ENCODE results near the gene GALE. TPM values are rescaled to one million over a fixed set of nuclear protein-coding genes. Genes with fewer than 3 reads are reported as not detected.
A peak's percentile ranks its signal among the peaks of the same experiment; 100 is the strongest.

The GALE gene
- total and polyA plus RNA-seq, 2 of the 13 experiments (the other 11 are each of a cell fraction or from before 2014, with no cell fraction given): 85.2 to 88.4 TPM

DNA sequence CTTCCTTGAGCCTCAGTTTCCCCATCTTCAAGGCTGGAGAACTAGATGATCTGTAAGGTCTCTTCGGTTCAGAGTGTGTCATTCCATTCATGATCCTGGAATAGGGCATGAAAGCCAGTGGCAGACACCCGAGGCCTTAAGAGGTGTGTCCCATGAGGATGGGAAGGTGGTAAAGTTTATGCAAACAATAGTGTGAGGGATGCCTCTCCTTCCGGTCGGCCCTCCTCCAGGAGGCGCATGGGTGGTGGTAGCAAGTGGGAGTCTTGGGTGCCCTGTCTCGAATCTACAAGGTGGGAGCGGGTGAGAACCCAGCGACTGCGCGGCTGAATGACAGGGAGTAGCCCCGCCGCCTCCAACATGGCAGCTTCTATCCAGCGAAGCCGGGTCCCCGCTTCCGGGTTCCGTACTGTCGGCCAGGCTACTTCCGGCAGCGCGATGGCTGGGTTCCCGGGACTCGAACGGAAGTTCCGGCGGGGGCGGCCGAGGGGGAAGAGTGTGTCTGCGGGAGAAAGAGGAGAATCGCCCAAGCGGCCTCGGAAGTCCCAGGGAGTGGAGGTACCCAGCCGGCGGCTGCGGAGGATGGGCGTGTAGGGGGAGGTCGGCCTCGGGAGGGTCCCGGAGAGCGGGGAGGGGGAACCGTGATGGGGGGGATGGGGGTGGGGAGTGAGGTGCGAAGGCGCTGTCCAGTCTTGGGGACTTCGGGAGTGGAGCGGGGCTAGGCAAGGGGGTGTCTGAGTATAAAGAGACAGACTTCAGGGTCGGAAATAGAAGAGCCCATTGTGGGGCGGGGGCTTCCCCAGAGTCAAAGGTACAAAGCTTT, 9.6 kb downstream of the GALE start, which contains the start of gene LYPLA2 (continued):
- TF ChIP-seq, protein P1, sequence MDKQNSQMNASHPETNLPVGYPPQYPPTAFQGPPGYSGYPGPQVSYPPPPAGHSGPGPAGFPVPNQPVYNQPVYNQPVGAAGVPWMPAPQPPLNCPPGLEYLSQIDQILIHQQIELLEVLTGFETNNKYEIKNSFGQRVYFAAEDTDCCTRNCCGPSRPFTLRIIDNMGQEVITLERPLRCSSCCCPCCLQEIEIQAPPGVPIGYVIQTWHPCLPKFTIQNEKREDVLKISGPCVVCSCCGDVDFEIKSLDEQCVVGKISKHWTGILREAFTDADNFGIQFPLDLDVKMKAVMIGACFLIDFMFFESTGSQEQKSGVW (CRISPR knock-in tag; IDR thresholded peaks at IDR 0.05; ENCODE audit: borderline replicate concordance): no peak
- TF ChIP-seq, protein P2, sequence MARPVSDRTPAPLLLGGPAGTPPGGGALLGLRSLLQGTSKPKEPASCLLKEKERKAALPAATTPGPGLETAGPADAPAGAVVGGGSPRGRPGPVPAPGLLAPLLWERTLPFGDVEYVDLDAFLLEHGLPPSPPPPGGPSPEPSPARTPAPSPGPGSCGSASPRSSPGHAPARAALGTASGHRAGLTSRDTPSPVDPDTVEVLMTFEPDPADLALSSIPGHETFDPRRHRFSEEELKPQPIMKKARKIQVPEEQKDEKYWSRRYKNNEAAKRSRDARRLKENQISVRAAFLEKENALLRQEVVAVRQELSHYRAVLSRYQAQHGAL (CRISPR knock-in tag; IDR thresholded peaks at IDR 0.05; ENCODE audit: not compliant biosample characterization): no peak
- TF ChIP-seq CC2D1A (CRISPR knock-in tag; IDR thresholded peaks at IDR 0.05): no peak
- TF ChIP-seq NFE2L2 (IDR thresholded peaks at IDR 0.05; ENCODE audit: low read length): no peak
- TF ChIP-seq GZF1 (CRISPR knock-in tag; IDR thresholded peaks at IDR 0.05): no peak
- TF ChIP-seq ZNF766 (CRISPR knock-in tag; IDR thresholded peaks at IDR 0.05; ENCODE audit: borderline replicate concordance): no peak
- peak; percentile 17; the same call in 1 of the 2 replicates for TF ChIP-seq FOXA3 (CRISPR knock-in tag; IDR thresholded peaks at IDR 0.05)
- 0 out of 2 replicates have a peak, but pooled peaks have one; percentile 28 for TF ChIP-seq FOSL2 (CRISPR knock-in tag; IDR thresholded peaks at IDR 0.05)
- TF ChIP-seq, protein P3, sequence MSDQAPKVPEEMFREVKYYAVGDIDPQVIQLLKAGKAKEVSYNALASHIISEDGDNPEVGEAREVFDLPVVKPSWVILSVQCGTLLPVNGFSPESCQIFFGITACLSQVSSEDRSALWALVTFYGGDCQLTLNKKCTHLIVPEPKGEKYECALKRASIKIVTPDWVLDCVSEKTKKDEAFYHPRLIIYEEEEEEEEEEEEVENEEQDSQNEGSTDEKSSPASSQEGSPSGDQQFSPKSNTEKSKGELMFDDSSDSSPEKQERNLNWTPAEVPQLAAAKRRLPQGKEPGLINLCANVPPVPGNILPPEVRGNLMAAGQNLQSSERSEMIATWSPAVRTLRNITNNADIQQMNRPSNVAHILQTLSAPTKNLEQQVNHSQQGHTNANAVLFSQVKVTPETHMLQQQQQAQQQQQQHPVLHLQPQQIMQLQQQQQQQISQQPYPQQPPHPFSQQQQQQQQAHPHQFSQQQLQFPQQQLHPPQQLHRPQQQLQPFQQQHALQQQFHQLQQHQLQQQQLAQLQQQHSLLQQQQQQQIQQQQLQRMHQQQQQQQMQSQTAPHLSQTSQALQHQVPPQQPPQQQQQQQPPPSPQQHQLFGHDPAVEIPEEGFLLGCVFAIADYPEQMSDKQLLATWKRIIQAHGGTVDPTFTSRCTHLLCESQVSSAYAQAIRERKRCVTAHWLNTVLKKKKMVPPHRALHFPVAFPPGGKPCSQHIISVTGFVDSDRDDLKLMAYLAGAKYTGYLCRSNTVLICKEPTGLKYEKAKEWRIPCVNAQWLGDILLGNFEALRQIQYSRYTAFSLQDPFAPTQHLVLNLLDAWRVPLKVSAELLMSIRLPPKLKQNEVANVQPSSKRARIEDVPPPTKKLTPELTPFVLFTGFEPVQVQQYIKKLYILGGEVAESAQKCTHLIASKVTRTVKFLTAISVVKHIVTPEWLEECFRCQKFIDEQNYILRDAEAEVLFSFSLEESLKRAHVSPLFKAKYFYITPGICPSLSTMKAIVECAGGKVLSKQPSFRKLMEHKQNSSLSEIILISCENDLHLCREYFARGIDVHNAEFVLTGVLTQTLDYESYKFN (CRISPR knock-in tag; conservative IDR thresholded peaks at IDR 0.05): no peak
- TF ChIP-seq, protein P4, sequence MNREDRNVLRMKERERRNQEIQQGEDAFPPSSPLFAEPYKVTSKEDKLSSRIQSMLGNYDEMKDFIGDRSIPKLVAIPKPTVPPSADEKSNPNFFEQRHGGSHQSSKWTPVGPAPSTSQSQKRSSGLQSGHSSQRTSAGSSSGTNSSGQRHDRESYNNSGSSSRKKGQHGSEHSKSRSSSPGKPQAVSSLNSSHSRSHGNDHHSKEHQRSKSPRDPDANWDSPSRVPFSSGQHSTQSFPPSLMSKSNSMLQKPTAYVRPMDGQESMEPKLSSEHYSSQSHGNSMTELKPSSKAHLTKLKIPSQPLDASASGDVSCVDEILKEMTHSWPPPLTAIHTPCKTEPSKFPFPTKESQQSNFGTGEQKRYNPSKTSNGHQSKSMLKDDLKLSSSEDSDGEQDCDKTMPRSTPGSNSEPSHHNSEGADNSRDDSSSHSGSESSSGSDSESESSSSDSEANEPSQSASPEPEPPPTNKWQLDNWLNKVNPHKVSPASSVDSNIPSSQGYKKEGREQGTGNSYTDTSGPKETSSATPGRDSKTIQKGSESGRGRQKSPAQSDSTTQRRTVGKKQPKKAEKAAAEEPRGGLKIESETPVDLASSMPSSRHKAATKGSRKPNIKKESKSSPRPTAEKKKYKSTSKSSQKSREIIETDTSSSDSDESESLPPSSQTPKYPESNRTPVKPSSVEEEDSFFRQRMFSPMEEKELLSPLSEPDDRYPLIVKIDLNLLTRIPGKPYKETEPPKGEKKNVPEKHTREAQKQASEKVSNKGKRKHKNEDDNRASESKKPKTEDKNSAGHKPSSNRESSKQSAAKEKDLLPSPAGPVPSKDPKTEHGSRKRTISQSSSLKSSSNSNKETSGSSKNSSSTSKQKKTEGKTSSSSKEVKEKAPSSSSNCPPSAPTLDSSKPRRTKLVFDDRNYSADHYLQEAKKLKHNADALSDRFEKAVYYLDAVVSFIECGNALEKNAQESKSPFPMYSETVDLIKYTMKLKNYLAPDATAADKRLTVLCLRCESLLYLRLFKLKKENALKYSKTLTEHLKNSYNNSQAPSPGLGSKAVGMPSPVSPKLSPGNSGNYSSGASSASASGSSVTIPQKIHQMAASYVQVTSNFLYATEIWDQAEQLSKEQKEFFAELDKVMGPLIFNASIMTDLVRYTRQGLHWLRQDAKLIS (CRISPR knock-in tag; IDR thresholded peaks at IDR 0.05): no peak
- TF ChIP-seq FOXM1 (CRISPR knock-in tag; IDR thresholded peaks at IDR 0.05): no peak
- TF ChIP-seq TBX2 (CRISPR knock-in tag; IDR thresholded peaks at IDR 0.05; ENCODE audit: borderline replicate concordance): peak; percentile 53; the same call in 1 of the 2 replicates
- TF ChIP-seq, protein P5, sequence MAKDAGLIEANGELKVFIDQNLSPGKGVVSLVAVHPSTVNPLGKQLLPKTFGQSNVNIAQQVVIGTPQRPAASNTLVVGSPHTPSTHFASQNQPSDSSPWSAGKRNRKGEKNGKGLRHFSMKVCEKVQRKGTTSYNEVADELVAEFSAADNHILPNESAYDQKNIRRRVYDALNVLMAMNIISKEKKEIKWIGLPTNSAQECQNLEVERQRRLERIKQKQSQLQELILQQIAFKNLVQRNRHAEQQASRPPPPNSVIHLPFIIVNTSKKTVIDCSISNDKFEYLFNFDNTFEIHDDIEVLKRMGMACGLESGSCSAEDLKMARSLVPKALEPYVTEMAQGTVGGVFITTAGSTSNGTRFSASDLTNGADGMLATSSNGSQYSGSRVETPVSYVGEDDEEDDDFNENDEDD (CRISPR knock-in tag; IDR thresholded peaks at IDR 0.05; ENCODE audit: borderline replicate concordance): no peak
- TF ChIP-seq MIXL1 (CRISPR knock-in tag; IDR thresholded peaks at IDR 0.05): peak; percentile 18; the same call in 1 of the 2 replicates
- no peak for TF ChIP-seq ZNF460 (CRISPR knock-in tag; IDR thresholded peaks at IDR 0.05; ENCODE audit: borderline replicate concordance)
- TF ChIP-seq BRD4 (CRISPR knock-in tag; IDR thresholded peaks at IDR 0.05): no peak
- no peak for TF ChIP-seq MED13 (CRISPR knock-in tag; IDR thresholded peaks at IDR 0.05)
- peak; percentile 51; the same call in 1 of the 2 replicates for TF ChIP-seq GATA4 (IDR thresholded peaks at IDR 0.05; ENCODE audit: borderline replicate concordance, low read depth)
- TF ChIP-seq ZNF264 (CRISPR knock-in tag; IDR thresholded peaks at IDR 0.05): no peak
- peak; percentile 60; the same call in 1 of the 2 replicates for TF ChIP-seq SALL1 (CRISPR knock-in tag; IDR thresholded peaks at IDR 0.05)
